ENCODE results near the gene ARHGAP8.

- no peak for TF ChIP-seq POLR2A (IDR thresholded peaks at IDR 0.05)
- no peak for TF ChIP-seq CTCF (IDR thresholded peaks at IDR 0.05)
- no peak for TF ChIP-seq EP300 (IDR thresholded peaks at IDR 0.05)
- no peak for TF ChIP-seq POLR2AphosphoS5 (IDR thresholded peaks at IDR 0.05)
Measured at GRCh38 chr22:44730490-44731356, 21.7 kb upstream of the ARHGAP8 start.
